Stimulated activated CD8-positive, alpha-beta memory T cell treated with anti-CD3 and anti-CD28 coated beads, Interleukin-2, amount 100 ng/mL, for 48 hours (primary cell): ENCODE results near the gene TMEM198.

Experiments
- DNase-seq, 2 donors: peaks; one replicate each; pipeline ENCODE4 v3.0.0-alpha.2; 2020; ENCODE audit warnings: low read depth in 2 of 2

TMEM198 gene

DNA sequence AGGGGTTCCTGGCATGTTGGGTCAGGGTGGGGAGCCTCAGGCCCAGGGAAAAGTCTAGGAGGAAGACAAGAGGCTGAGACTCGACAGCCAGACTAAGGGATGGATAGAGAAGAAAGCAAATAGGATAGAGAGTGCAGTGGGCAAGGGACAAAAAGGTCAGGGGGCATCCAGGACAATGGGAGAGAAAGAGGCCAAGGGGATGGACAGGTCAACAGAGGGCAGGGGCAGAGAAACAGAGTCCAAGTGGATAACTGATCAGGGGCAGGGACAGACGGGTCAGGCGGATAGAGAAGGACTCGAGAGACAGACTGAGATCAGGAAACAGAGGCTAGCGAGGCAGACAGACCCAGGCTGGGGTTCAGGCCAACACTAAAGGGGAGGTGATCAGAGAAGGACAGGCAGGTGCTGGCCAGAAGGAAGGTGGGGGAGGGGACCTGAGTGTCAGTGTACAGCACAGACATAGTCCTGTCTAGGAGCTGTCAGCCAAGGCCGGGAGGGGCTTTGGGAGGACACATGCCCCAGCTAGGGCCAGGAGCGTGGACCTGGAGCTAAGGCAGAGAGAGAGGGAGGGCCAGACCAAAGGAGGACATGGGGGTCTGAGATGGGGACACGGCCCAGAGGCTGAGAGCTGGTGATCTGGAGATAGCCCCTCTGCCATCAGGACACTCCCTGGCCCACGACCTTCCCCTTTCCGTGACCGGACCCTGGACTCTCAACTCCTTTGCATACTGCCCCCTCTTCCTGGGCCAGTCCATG lies 17.3 kb upstream of the TMEM198 start:
- DNase-seq = no peak

DNA sequence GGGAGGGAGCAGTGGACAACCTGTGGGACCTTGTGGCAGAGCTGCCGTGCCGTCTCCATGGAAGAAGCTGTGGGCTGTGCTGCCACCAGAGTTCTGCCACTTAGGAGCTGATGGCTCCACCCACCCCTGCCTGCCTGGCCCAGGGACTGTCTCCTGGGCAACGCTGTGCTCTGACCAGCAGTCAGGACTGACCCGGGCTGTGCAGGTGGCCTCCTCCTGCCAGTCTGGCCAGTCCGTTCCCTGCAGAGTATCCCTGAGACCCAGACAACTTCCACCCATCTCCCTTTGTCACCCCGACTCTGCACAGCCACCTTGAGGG lies 16.8 kb upstream of the TMEM198 start:
- DNase-seq = no peak

DNA sequence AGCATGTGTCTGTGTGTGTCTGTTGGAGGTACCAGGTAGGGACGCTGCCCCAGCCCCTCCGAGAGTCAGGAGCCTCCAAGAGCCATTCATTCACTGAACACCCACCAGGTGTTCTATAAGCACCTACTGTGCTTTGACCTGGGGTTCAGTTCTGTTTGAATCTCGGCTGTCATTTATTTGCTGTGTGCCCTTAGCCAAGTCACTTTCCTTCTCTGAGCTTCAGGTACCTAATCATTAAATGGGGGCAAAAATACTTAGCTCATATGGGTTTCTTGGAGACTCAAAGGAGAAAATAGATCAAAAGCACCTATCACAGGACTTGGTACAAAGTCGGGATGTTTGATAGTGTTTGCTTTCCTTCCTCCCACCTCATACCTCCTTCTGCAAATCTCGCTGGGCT lies 16.4 kb upstream of the TMEM198 start:
- no peak for DNase-seq

DNA sequence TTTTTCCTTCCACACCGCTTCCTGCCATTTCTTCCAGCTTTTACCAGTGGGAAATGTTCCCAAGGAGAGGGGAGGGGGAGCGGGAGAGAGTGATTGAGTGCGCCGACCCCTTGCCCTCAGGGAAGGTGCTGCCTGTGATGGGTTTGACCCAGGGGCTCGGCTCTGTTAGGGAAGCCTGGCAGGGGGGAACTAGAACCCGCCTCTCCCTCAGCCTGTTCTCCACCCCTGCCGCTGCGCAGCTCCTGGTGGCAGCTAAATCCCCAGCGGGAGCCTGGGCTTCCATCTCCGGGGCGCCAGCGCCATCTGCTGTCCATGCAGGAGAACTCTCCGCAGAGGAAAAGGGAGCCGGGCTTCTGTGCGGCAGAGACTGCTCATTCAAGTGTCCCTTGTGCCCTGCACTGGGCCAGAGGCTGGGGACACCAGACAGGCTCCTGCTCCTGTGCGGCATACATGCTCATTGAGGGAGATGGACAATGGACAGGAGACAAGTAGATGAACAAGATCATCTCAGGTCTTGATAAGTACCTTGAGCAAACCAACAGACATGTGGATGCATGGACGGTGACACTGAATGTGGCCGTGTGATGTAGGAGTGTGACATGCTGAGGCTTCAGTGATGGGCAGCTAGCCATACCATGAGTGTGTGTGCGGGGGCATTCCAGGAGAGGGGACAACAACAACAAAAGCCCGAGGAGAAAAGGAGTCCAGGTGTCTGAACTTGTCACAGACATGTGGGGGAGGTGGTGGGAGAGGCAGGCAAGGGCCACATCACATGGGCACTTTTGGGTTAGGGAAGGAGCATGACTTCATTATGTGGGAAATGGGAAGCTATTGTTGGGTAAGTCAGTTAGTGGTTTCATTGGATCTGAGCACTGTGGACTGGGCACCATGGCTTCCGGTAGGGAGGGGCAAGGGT lies 13.5 kb upstream of the TMEM198 start:
- DNase-seq = peak; percentile 74 to 75

DNA sequence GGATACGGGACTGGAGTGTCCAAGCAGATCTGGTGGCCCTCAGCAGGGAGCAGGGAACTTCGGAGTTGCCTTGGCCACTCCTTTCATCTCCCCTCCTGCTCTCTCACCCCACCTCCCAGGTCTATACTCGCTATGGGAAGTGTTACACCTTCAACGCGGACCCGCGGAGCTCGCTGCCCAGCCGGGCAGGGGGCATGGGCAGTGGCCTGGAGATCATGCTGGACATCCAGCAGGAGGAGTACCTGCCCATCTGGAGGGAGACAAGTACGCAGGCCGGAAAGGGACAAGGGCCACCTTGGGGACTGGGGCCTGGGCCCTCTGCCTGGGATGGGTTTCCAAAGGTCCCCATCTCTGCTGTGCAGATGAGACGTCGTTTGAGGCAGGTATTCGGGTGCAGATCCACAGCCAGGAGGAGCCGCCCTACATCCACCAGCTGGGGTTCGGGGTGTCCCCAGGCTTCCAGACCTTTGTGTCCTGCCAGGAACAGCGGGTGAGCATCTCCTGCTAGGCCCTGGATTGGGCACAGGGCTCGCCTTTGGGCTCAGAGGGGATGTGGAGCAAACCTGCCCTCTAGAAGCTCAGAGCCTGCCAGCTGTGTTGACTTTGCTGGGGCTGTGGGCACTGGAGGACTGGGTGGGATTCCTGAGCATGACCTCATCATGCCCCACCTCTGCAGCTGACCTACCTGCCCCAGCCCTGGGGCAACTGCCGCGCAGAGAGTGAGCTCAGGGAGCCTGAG lies 12.0 kb upstream of the TMEM198 start:
- DNase-seq = no peak

GRCh38 chr2:219532378-219532649 lies 11.5 kb upstream of the TMEM198 start:
- DNase-seq = no peak

DNA sequence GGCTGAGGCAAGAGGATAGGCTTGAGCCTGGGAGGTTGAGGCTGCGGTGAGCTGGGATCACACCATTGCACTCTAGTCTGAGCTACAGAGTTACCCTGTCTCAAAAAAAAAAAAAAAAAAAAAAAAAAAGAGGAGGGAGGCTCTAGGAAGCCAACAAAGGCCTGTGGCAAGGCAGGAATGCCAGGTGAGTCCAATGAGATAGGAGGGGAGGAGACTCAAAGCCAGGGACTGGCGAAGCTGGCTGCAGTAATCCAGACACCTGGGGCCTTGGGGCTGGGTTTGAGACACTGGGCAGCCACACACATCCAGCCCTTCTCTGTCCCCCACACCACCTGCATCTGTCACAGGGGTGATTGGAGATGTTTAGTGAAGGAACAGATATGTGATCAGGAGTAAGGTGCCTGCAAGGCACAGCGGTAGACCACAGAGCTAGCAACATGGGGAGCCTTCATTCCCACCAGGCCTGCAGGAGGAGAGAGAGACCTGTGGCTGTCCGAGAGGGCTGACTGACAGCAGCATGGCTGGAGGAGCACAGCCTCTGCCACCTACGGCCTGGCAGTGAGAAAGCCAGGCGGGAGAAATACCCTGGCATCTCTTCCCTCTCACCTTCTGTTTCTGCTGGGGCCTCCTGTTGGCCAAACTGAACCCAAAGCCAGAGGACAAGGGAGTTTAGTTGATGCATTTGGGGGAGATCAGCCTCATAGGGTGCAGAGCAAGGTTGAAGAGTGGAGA lies 9.7 kb upstream of the TMEM198 start:
- DNase-seq = no peak

DNA sequence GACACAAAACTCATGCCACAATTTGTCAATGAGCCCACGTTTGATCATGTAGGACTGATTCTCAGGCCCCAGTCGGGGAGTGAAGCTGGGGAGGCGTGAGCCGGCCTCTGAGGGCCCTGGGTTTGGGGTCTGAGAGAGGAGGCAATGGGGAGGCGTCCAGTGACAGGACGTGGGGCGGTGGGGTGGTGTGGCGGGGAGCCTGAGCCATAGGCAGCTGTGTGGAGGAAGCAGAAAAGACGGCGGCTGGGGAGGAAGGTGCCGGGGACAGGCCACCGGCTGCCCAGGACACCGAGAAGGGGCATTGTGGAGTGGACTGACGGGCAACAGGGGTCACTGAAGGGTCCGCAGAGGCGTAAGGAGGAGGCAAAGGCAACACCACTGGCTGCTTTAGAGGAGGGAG lies 7.4 kb upstream of the TMEM198 start:
- no peak for DNase-seq

DNA sequence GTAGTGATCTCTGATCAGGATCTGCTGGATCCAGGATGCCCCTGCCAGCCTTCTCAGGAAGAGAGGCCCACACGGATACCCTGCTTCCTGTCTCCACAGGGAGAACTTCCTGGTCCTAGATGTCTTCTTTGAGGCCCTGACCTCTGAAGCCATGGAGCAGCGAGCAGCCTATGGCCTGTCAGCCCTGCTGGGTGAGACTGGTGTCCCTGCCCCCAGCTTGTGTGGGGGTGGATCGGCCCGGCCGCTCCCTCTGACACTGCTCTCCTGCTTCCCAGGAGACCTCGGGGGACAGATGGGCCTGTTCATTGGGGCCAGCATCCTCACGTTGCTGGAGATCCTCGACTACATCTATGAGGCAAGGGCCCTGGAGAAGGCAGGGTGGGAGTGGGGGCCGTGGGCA lies 6.9 kb upstream of the TMEM198 start:
- no peak for DNase-seq

GRCh38 chr2:219537657-219538488 lies 6.0 kb upstream of the TMEM198 start:
- DNase-seq = no peak

DNA sequence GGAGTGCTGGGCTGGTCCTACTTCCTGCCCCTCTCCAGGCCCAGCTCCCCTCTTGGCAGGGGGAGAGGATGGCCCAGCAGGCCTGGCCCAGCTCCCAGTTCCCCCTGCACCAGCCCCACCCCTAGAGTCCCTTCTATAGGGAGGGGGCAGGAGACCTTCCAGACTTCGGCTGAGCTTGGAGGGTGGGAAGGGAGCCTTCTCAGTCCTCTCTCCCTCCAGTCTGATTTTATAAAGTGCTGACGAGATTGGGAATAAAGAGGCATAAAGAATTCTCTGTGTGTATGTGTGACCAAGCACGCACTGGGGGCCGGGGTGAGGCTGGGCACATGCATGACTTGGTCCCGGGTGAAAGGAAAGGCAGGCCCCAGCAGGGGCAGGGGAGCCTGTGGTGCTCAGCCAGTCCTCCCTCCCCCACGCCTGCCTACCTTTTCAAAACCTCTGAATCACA lies 5.3 kb upstream of the TMEM198 start:
- DNase-seq = no peak

DNA sequence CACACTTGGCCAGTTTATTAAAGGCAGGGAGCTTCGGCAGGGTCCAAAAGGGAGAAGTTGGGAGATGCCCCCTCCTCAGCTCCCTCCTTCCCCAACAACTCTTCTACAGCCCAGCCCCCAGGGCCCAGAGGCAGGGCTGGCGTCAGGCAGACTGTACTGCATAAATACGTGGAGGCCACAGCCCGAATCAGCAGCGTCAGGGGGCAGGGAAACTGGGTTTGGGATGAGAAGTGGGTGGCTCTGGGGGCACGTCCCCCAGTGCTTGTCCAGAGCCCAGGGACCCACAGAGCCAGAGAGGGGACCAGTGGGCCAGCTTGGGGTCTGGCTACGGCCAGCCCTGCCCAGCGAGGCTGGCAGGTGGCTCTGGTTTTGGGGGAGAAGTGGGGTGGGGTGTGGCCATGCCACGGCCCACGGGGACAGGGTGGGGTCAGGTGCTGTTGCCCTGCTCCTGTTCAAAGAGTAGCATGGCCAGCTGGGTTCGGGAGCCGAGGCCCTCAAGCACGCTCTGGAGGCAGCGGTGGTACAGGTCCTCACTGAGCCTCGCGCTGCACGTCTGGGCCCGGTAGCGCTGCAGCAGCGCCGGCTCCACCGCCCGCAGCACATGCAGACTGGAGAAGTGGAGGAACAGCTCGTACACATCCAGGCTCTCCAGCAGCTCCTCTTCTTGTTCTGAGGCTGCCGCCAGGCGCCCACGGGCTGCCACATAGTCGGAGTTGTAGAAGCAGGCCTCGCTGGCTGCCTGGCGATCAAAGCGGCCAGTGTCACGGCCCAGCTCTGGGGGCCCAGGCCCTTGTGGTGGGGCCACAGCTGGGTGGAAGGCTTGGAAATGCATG lies 4.7 kb upstream of the TMEM198 start:
- no peak for DNase-seq

GRCh38 chr2:219539926-219540678 lies 3.7 kb upstream of the TMEM198 start:
- DNase-seq = no peak

DNA sequence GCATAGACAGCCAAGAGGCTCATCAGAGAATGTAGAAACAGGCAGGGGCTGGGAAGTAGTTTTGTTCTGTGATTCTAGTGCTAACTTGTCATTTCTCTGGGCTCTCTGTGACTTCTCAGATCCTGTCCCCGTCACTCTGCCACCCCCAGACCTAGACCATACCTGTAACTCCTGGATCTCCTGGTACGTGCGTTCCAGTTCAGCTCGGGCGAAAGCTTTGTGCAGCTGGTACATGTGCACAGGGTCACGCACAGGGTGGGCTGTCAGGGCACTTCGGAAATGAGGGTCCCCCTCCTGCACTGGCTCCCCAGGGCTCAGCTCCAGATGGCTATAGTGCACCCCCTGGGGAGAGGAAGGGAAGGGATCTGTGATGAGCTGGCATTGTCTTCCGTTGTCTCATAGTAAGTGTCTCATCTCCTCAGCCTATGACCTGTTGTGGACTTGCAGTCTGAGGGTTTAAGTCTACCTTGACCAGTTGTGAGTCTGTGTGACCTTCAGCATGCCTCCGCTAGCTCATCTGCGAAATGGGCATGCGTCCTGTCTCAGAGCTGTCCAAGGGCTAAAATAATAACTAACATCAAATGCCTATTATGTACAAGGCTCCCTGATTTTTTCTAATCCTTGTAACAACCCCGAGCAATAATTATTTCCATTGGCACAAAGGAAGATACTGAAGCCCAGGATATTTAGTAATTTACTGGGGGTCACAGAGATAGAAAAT lies 2.9 kb upstream of the TMEM198 start:
- no peak for DNase-seq

DNA sequence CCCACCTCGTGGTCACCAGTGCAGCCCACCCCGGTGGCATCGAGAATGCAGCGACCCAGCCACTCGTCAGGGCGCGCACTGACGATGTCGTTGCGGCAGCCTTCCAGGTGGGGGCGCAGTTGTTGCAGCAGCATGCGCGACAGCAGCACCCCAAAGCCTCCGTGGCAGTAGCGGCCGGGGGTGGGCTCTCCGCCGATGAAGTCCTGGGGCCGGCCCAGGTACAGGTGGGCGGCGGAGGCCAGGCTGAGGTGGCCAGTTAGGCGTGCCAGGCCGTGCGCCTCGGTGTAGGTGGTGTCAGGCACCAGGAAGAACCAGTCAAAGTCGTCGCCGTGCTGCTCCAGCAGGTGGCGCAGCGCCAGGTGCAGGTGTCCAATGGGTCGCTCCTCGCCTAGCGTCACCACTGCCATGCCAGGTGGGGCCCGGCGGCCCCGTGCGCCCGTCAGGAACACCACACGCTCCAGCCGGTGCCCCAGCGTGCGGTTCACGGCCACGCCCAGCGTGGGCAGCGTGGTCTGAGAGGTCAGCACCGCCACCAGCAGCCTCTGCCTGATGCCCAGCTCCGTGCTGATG lies 2.1 kb upstream of the TMEM198 start:
- DNase-seq = peak; percentile 78 to 82

- peak in 1 of 2 donors; percentile 16 for DNase-seq
Observed at GRCh38 chr2:219542931-219543595, 765 bp upstream of the TMEM198 start.

DNA sequence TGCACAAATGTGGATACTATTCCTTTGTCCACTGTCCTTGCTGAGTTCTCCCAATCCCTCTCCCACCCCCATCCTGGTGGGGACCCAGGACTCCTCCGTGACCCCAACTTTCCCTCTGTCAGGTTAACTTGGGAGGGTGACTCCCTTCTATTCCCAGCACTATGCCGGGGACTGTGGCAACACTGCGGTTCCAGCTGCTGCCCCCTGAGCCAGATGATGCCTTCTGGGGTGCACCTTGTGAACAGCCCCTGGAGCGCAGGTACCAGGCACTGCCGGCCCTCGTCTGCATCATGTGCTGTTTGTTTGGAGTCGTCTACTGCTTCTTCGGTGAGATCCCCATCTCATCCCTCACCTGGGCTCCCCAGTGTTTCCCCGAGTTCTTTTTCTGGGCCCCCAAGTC lies 739 bp downstream of the TMEM198 start:
- no peak for DNase-seq
